ENCODE data around the gene ENTHD1.

DNA sequence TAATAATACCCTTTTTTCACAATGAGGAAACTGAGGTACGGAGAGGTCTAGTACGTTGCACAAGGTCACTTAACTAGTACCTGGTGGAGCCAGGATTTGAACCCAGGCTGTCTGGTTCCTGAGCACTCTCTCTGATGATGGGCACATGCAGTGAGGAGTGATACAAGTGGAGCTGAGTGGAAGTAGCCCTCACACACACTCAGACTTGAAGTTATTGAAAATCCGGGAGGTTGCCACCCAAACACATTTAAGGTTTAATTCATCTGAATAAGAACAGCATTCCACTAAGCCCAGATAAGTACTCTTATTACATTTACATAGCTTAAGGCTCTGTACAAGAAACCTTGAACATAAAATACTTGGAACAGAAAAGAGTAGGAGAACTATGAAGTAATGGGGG lies 12.1 kb upstream of the ENTHD1 start:
- TF ChIP-seq, protein P1, sequence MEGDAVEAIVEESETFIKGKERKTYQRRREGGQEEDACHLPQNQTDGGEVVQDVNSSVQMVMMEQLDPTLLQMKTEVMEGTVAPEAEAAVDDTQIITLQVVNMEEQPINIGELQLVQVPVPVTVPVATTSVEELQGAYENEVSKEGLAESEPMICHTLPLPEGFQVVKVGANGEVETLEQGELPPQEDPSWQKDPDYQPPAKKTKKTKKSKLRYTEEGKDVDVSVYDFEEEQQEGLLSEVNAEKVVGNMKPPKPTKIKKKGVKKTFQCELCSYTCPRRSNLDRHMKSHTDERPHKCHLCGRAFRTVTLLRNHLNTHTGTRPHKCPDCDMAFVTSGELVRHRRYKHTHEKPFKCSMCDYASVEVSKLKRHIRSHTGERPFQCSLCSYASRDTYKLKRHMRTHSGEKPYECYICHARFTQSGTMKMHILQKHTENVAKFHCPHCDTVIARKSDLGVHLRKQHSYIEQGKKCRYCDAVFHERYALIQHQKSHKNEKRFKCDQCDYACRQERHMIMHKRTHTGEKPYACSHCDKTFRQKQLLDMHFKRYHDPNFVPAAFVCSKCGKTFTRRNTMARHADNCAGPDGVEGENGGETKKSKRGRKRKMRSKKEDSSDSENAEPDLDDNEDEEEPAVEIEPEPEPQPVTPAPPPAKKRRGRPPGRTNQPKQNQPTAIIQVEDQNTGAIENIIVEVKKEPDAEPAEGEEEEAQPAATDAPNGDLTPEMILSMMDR (IDR thresholded peaks at IDR 0.05 in 8 of 11, conservative IDR thresholded peaks at IDR 0.05 in 3 of 11): no peak
- TF ChIP-seq POLR2A (IDR thresholded peaks at IDR 0.05): no peak
